Activated naive CD4-positive, alpha-beta T cell treated with anti-CD3 and anti-CD28 coated beads, Interleukin-2, amount 50 U/mL, for 24 hours (primary cell): ENCODE results near the gene PAK4.
"Not testable (repeated sequence)": the region's sequence is repeated elsewhere in the genome, so short reads cannot be mapped to it uniquely, and the experiment has no call there.

ENCODE experiments used
- H3K27ac Mint-ChIP-seq: one replicate; pipeline ENCODE4 v1.8.0; 2021; ENCODE audit warnings: mild to moderate bottlenecking, mixed read lengths
- H3K27me3 Mint-ChIP-seq: one replicate; pipeline ENCODE4 v1.8.0; 2021; ENCODE audit warnings: mixed read lengths
- H3K36me3 Mint-ChIP-seq: one replicate; pipeline ENCODE4 v1.8.0; 2021; ENCODE audit warnings: mixed read lengths
- H3K4me1 Mint-ChIP-seq: one replicate; pipeline ENCODE4 v1.8.0; 2021; ENCODE audit warnings: mixed read lengths
- H3K4me3 Mint-ChIP-seq: one replicate; pipeline ENCODE4 v1.8.0; 2021; ENCODE audit warnings: mild to moderate bottlenecking, mixed read lengths
- H3K9me3 Mint-ChIP-seq: one replicate; pipeline ENCODE4 v1.8.0; 2021; ENCODE audit warnings: mixed read lengths

PAK4 gene

GRCh38 chr19:39095799-39096540 is 29.6 kb upstream of the PAK4 start:
- not testable (repeated sequence) for H3K4me1 Mint-ChIP-seq, H3K27ac Mint-ChIP-seq, H3K36me3 Mint-ChIP-seq, H3K9me3 Mint-ChIP-seq, H3K4me3 Mint-ChIP-seq
- peaks cover 21% of the 10 kb centered on the region for H3K27me3 Mint-ChIP-seq

DNA sequence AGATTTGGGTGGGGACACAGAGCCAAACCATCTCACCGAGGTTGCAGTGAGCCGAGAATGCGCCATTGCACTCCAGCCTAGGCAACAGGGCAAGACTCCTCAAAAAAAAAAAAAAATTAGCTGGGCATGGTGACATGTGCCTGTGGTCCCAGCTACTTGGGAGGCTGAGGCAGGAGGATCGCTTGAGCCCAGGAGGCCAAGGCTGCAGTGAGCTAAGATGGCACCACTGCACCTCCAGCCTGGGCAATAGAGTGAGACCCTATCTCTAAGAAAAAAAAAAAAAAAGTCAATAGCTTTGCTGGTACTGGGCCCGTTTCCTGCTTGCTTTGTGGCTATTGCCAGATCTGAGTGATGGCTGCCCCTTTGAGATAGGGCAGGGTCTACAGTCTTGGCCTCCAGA is 28.3 kb upstream of the PAK4 start:
- Mint-ChIP-seq H3K4me3 (no peak overlapping the region), H3K27me3 (peaks cover 21% of the 10 kb centered on the region), H3K9me3 (no peaks in the 10 kb centered on the region), H3K36me3 (no peaks in the 10 kb centered on the region), H3K27ac (no peak overlapping the region), H3K4me1 (no peaks in the 10 kb centered on the region)

DNA sequence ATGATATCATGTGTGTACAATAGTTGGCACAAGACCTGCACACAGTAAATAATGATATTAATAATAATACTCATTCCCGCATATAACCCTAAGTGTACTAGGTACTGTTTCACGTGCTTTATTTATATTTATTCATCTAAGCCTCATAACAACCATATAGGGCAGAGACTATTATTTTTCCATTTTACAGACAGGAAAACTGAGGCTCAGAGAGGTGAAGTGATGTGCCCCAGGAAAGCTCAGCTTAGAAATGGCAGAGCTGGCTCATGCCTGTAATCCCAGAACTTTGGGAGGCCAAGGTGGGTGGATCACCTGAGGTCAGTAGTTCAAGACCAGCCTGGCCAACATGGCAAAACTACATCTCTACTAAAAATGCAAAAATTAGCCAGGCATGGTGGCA is 27.9 kb upstream of the PAK4 start:
- Mint-ChIP-seq H3K4me3 (no peak overlapping the region), H3K27me3 (peaks cover 21% of the 10 kb centered on the region), H3K36me3 (no peaks in the 10 kb centered on the region), H3K27ac (no peak overlapping the region), H3K4me1 (no peaks in the 10 kb centered on the region), H3K9me3 (no peaks in the 10 kb centered on the region)

DNA sequence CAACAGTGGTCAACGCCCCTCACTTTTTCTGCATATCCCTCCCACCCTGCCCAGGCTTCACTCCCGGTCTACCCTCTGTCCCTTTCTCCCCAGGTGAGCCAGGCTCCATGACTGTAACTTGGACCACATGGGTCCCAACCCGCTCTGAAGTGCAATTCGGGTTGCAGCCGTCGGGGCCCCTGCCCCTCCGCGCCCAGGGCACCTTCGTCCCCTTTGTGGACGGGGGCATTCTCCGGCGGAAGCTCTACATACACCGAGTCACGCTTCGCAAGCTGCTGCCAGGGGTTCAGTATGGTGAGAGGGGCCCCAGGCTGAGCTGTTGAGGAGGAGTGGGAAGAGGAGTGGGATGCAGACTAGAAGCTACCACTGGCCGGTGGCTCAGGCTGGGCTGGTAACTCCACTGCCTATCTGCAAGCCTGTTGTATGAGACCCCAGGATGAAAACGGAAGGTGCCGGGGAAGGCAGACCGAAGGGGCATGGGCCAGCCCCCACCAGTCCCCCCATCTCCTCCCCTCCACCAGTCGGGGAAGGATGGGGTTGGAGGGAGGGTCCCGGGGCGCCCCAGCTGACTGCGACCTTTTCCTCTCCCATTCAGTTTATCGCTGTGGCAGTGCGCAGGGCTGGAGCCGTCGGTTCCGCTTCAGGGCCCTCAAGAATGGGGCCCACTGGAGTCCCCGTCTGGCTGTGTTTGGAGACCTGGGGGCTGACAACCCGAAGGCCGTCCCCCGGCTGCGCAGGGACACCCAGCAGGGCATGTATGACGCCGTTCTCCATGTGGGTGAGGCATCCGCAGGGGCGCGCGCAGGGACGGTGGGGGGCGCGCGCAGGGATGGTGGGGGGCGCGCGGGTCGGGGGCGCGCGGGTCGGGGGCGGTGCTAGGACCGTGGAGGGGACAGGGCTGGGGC is 27.0 kb upstream of the PAK4 start:
- H3K4me1 Mint-ChIP-seq = no peaks in the 10 kb centered on the region
- H3K36me3 Mint-ChIP-seq = no peaks in the 10 kb centered on the region
- H3K4me3 Mint-ChIP-seq = no peak overlapping the region
- no peaks in the 10 kb centered on the region for H3K9me3 Mint-ChIP-seq
- H3K27me3 Mint-ChIP-seq = peaks cover 18% of the 10 kb centered on the region
- no peak overlapping the region for H3K27ac Mint-ChIP-seq

DNA sequence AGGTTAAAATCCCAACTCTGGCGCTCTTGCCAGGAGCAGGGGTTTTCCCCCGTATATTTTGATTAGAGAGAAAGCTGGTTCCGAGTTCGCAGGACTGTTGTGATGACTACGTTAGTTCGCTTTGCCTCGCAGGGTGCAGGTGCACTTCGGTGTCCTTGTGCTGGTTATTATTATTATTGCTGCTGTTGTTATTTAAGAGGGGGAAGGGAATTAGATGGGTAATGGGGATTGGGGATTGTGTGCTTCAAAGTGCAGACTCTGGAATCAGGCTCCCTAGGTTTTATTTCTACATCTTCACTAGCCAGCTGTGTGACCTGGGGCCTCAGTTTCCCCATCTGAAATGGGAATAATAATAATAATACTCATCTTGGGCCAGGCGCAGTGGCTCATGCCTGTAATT is 26.2 kb upstream of the PAK4 start:
- Mint-ChIP-seq H3K27me3 (peaks cover 16% of the 10 kb centered on the region), H3K4me3 (no peak overlapping the region), H3K27ac (no peak overlapping the region), H3K36me3 (no peaks in the 10 kb centered on the region), H3K9me3 (no peaks in the 10 kb centered on the region), H3K4me1 (no peaks in the 10 kb centered on the region)

GRCh38 chr19:39100500-39101166 is 25.0 kb upstream of the PAK4 start:
- H3K27me3 Mint-ChIP-seq = peaks cover 16% of the 10 kb centered on the region
- H3K9me3 Mint-ChIP-seq = no peaks in the 10 kb centered on the region
- no peak overlapping the region for H3K27ac Mint-ChIP-seq
- H3K4me3 Mint-ChIP-seq = no peak overlapping the region
- H3K36me3 Mint-ChIP-seq = no peaks in the 10 kb centered on the region
- H3K4me1 Mint-ChIP-seq = no peaks in the 10 kb centered on the region

DNA sequence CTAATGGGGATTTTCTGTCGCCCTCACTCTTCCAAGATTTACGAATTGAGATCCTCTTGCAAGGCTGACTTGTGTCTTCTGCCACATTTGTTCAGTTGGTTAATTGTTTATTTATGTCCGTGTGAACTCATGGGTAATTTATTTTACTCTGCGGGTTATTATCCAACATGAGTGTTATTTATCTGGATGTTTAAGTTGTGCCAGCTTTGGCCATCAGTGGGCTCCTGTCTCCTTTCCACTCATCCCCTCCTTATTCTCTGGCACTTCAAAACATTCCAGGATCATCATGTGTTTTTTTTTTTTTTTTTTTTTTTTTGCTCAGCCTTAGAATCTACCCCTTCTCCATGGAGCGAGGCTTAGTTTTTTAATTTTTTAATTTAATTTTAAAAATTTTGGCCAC is 22.4 kb upstream of the PAK4 start:
- Mint-ChIP-seq H3K4me3 (no peak overlapping the region), H3K4me1 (no peaks in the 10 kb centered on the region), H3K9me3 (no peaks in the 10 kb centered on the region), H3K36me3 (no peaks in the 10 kb centered on the region), H3K27ac (no peak overlapping the region), H3K27me3 (peaks cover 6% of the 10 kb centered on the region)

GRCh38 chr19:39104186-39104596 is 21.4 kb upstream of the PAK4 start:
- Mint-ChIP-seq H3K9me3 (no peaks in the 10 kb centered on the region), H3K4me3 (no peak overlapping the region), H3K27ac (no peak overlapping the region), H3K4me1 (no peaks in the 10 kb centered on the region), H3K27me3 (peaks cover 2% of the 10 kb centered on the region), H3K36me3 (no peaks in the 10 kb centered on the region)

DNA sequence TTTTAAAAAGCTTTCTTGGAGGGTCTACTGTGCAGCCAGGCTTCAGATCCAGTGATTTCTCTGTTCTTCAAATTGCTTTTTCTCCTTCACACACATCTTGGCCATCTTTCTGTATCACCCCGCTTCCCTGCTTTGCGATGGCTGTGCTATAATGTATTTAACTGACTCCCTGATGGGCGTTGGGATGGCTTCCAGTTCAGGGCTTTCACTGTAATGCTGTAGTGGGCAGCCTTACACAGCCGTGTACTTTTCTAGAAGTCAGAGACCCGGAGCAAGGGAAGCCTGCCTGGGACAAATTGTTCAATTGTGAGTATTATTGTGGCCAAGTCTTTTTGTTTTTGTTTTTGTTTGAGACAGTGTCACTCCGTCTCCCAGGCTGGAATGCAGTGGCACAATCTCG is 19.4 kb upstream of the PAK4 start:
- Mint-ChIP-seq H3K4me3 (no peak overlapping the region), H3K36me3 (no peaks in the 10 kb centered on the region), H3K27me3 (no peaks in the 10 kb centered on the region), H3K27ac (no peak overlapping the region), H3K4me1 (peaks cover 6% of the 10 kb centered on the region), H3K9me3 (no peaks in the 10 kb centered on the region)

- Mint-ChIP-seq H3K9me3 (no peaks in the 10 kb centered on the region), H3K4me1 (peaks cover 6% of the 10 kb centered on the region), H3K27me3 (no peaks in the 10 kb centered on the region), H3K36me3 (no peaks in the 10 kb centered on the region), H3K27ac (no peak overlapping the region), H3K4me3 (no peak overlapping the region)
These were observed 15.9 kb upstream of the PAK4 start for GRCh38 chr19:39109641-39110040.

GRCh38 chr19:39110263-39110967 is 15.2 kb upstream of the PAK4 start:
- Mint-ChIP-seq H3K36me3 (no peaks in the 10 kb centered on the region), H3K27ac (peak overlapping the region; percentile 41)

DNA sequence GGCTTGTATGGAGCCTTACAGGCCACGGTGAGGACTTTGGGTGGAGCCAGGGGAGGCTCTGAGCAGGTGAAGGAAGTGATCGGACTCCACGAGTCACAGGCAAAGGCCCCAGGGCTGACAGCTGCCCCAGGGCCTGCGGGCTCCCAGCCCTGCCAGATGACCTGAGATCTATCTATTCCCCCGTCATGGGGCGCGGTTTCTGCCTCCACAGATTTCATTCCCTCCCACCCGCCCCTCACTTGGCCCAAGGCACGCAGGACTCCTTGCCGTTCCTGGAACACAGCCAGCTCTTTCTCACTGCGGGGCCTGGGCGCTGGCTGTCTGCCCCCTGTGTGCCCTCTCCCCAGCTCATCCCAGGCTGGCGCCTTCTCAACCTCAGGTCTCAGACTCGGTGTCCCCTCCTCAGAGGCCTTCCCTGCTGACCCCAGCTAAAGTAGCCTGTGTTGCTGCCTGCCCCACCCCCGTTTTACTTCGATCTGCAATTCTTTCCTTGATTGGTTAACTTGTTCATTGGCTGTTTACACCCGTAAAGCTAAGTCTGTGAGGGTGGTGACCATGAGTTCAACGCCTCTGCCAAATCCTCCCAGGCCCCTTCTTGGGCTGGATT is 13.9 kb upstream of the PAK4 start:
- H3K9me3 Mint-ChIP-seq = no peaks in the 10 kb centered on the region
- peaks cover 6% of the 10 kb centered on the region for H3K4me1 Mint-ChIP-seq
- no peak overlapping the region for H3K4me3 Mint-ChIP-seq
- no peaks in the 10 kb centered on the region for H3K36me3 Mint-ChIP-seq
- no peaks in the 10 kb centered on the region for H3K27me3 Mint-ChIP-seq
- H3K27ac Mint-ChIP-seq = no peak overlapping the region

More at GRCh38 chr19:39110263-39110967, 15.2 kb upstream of the PAK4 start:
- Mint-ChIP-seq H3K9me3 (no peaks in the 10 kb centered on the region), H3K27me3 (no peaks in the 10 kb centered on the region), H3K4me1 (peaks cover 6% of the 10 kb centered on the region), H3K4me3 (no peak overlapping the region)

- Mint-ChIP-seq H3K27ac (no peak overlapping the region), H3K4me3 (no peak overlapping the region), H3K27me3 (no peaks in the 10 kb centered on the region), H3K36me3 (no peaks in the 10 kb centered on the region), H3K9me3 (no peaks in the 10 kb centered on the region), H3K4me1 (peaks cover 6% of the 10 kb centered on the region)
These were observed 13.2 kb upstream of the PAK4 start for GRCh38 chr19:39112338-39112890.

DNA sequence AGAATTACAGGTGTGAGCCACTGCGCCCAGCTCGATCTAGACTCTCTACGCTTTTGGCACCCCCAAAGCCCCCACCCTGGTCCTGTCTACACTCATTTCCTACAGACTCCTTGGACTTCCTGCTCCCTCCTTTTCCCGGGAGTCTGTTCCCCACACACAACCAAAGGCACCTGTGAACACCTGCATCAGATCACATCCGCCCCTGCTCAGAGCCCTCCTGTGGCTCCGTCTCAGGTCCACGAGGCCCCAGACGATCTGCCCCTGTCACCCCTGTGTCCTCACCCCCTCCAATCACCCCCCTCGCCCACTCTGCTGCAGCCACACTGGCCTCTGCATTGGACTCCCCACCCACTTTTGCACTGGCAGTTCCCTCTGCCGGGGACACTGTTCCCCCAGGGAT is 12.4 kb upstream of the PAK4 start:
- Mint-ChIP-seq H3K9me3 (no peaks in the 10 kb centered on the region), H3K27ac (no peak overlapping the region), H3K4me3 (no peak overlapping the region), H3K4me1 (peaks cover 6% of the 10 kb centered on the region), H3K36me3 (no peaks in the 10 kb centered on the region), H3K27me3 (no peaks in the 10 kb centered on the region)
